Measurements from ENCODE around the gene POU2F3. TPM values are rescaled to one million over a fixed set of nuclear protein-coding genes. Genes with fewer than 3 reads are reported as not detected.

Gene POU2F3
- total and polyA plus RNA-seq, 2 of the 13 experiments (the other 11 are each of a cell fraction or from before 2014, with no cell fraction given): not detected

- no peaks in the 10 kb centered on the region for H3K4me1 ChIP-seq (ENCODE audit: insufficient read depth, low read length)
- ATAC-seq (no peak), DNase-seq (ENCODE audit: low spot score) (no peak), FAIRE-seq (no peak)
- H3K36me3 ChIP-seq (replicated peaks in 1 of 2; ENCODE audit: control insufficient read depth in 1 of 2, insufficient read depth in 2 of 2, low read length in 2 of 2): no peaks in the 10 kb centered on the region
- in situ Hi-C loops (cut with HindIII; ENCODE audit: extremely low pct_ligation_motif_present, low pct_unique_long_range_greater_than_20kb) (no loop called here), intact Hi-C loops (cut with micrococcal nuclease; ENCODE audit: unreplicated experiment) (no loop called here)
- H3K27me3 ChIP-seq (ENCODE audit: control insufficient read depth in 1 of 2, insufficient read depth in 2 of 2, low read length in 2 of 2): peaks cover 4 to 74% of the 10 kb centered on the region in 2 experiments
- no peak overlapping the region for H2AFZ ChIP-seq (ENCODE audit: low read length)
- H3K9ac ChIP-seq (ENCODE audit: insufficient read depth, low read depth, low read length): no peak overlapping the region
- H4K20me1 ChIP-seq (ENCODE audit: insufficient read depth, low read length): no peaks in the 10 kb centered on the region
- no peaks in the 10 kb centered on the region for H3K79me2 ChIP-seq (ENCODE audit: insufficient read depth, low read length)
- no peak overlapping the region for H3K27ac ChIP-seq (ENCODE audit: extremely low read length, insufficient read depth, low read length)
- no peak for TF ChIP-seq ZNF724P (CRISPR knock-in tag; IDR thresholded peaks at IDR 0.05; ENCODE audit: borderline replicate concordance)
- TF ChIP-seq REPIN1 (CRISPR knock-in tag; IDR thresholded peaks at IDR 0.05; ENCODE audit: borderline replicate concordance, low read depth): no peak
- no peak for TF ChIP-seq ZNF34 (CRISPR knock-in tag; IDR thresholded peaks at IDR 0.05; ENCODE audit: borderline replicate concordance)
- TF ChIP-seq PAWR (CRISPR knock-in tag; IDR thresholded peaks at IDR 0.05; ENCODE audit: borderline replicate concordance): no peak
- no peak for TF ChIP-seq ZNF607 (CRISPR knock-in tag; IDR thresholded peaks at IDR 0.05; ENCODE audit: borderline replicate concordance)
- no peak for TF ChIP-seq CC2D1A (CRISPR knock-in tag; IDR thresholded peaks at IDR 0.05)
- TF ChIP-seq TERF1 (CRISPR knock-in tag; IDR thresholded peaks at IDR 0.05): no peak
- no peak for TF ChIP-seq ZNF678 (CRISPR knock-in tag; IDR thresholded peaks at IDR 0.05)
- no peak for TF ChIP-seq ZNF512 (CRISPR knock-in tag; IDR thresholded peaks at IDR 0.05)
- TF ChIP-seq SP140L (CRISPR knock-in tag; IDR thresholded peaks at IDR 0.05; ENCODE audit: borderline replicate concordance): no peak
- TF ChIP-seq GATAD1 (CRISPR knock-in tag; IDR thresholded peaks at IDR 0.05): no peak
- no peak for TF ChIP-seq HIVEP1 (CRISPR knock-in tag; IDR thresholded peaks at IDR 0.05)
- WGBS (ENCODE audit: low lambda C conversion rate): 22% methylated on average over 12 of the region's 13 CpGs
- CTCF ChIA-PET (ENCODE audit: low intra/inter-chr PET ratio, low total read pairs): no interaction called here
- BruUV-seq (replicated peaks): no TSS peak
- POLR2A ChIA-PET: no interaction called here
- H3K9me3 ChIP-seq (ENCODE audit: low read length): no peaks in the 10 kb centered on the region
- H3K4me3 ChIP-seq (replicated peaks in 1 of 3; ENCODE audit: insufficient read depth in 1 of 3, low read depth in 2 of 3, low read length in 3 of 3): no peak overlapping the region
- no peak overlapping the region for H3K4me2 ChIP-seq (ENCODE audit: low read depth, low read length)
Measured at GRCh38 chr11:120254788-120255518, 15.0 kb downstream of the POU2F3 start.
